Suppressor macrophage treated with lipopolysaccharide for 1 hour (primary cell): ENCODE data around the gene IFIT5.
A peak's percentile ranks its signal among the peaks of the same experiment; 100 is the strongest.
"Not testable (repeated sequence)": the region's sequence is repeated elsewhere in the genome, so short reads cannot be mapped to it uniquely, and the experiment has no call there.

Experiments
- DNase-seq, 3 donors: peaks; one replicate each; pipeline ENCODE4 v3.0.0-alpha.2; 2020 to 2022

Gene IFIT5

DNA sequence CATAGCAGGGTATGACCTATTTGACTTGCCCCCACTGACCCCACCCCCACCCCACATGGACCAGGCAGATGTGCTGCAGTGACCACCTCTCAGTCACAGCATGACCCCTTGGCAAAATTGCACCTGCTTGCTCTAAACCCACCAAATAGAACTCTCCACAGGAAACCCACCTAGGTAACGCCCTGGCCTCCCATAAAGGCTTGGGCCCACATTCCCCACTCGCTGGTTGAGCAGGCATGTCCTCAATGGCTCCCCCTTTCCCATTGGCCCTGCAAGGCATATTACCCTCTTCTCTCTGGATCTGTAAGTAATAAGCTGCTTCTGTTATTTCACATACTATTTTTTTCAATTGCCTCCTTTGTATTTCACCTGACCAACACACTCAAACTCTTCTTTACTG is 19.2 kb upstream of the IFIT5 start:
- no peak for DNase-seq

- no peak for DNase-seq
These were observed 16.2 kb upstream of the IFIT5 start for GRCh38 chr10:89398003-89398749.

DNA sequence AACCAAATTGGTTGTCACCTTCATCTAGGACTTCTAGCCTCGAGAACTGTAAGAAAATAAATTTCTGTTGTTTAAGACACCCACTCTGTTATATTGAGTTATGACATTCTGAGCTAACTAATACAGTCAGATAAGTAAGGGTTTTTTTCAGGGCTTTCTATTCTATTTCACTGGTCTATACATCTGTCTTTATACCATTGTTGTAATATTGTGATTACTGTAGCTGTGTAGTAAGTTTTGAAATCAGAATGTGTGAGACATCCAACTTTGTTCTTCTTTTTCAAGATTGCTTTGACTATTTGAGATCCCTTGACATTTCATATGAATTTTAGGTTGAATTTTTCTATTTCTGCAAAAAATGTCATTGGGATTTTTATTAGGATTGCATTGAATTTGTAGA is 14.4 kb upstream of the IFIT5 start:
- peak; percentile 47 to 89 (median 48) for DNase-seq

GRCh38 chr10:89403043-89403442 is 11.3 kb upstream of the IFIT5 start:
- no peak for DNase-seq

DNA sequence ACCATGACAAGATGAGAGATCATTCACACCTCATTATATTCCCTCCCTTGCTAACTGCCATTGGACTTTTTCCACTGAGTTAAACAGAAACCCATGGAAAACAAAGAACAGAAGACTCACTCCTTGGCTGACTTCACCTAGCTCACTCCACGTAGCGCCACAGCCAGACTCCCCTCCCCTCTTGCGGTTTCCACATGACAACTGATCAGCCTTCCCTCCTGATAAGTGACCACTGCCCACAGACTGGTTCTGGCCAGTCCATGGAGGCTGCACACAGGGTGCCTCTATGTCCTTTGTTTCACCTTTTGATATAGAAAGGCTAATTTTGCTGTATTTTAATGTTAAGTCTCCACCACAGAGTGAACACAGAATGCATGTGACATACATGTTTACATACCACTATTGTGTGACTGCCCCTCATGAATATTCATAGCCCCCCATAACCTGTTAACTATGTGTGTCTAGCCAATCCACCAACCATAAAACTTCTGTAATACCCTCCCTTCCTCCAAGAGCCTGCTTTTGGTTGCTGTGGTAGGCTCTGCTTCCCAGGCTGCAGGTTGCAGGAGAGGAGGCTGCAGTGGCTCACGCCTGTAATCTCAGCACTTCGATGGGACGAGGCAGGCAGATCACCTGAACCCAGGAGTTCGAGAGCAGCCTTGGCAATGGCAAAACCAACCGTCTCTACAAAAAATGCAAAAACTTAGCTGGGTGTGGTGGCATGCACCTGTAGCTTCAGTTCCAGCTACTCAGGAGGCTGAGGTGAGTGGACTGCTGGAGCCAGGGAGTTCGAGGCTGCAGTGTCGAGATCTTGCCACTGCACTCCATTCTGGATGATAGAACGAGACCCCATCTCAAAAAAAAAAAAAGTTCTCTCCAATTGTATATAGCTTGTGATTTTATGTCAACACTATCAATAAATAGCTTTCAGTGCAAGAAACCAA is 10.0 kb upstream of the IFIT5 start:
- no peak for DNase-seq

GRCh38 chr10:89406178-89406577 is 8.2 kb upstream of the IFIT5 start:
- not testable (repeated sequence) for DNase-seq

GRCh38 chr10:89407792-89408191 is 6.6 kb upstream of the IFIT5 start:
- not testable (repeated sequence) for DNase-seq

GRCh38 chr10:89409282-89409681 is 5.1 kb upstream of the IFIT5 start:
- DNase-seq, result not testable (repeated sequence)

DNA sequence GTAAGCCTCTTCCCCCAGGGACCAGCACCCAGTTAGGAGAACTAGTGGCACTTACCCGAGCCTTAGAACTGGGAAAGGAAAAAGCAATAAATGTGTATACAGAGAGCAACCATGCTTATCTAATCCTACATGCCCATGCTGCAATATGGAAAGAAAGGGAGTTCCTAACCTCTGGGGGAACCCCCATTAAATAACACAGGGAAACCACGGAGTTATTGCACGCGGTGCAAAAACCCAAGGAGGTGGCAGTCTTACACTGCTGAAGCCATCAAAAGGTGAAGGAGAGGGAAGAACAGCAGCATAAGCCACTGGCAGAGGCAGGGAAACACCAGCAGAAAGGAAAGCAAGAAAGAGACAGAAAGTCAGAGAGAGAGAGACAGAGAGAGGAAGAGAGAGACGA is 3.8 kb upstream of the IFIT5 start:
- DNase-seq, result peak; percentile 76 to 88 (median 80)

DNA sequence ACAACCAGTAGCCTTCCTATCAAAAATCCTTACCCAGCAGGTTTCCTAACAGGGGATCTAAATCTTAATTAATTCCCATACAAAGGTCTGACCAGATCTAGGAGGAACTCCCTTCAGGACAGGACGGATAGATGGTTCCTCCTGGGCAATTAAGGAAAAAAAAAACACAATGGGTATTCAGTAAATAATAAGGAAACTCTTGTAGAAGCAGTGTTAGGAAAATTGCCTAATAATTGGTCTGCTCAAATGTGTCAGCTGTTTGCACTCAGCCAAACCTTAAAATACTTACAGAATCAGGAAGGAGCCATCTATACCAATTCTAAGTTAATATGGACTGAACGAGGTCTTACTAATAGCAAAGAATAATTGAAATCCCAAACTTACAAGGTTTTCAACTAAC is 3.2 kb upstream of the IFIT5 start:
- DNase-seq, result peak in 2 of 3 donors; percentile 51 to 66

- DNase-seq, result peak in 2 of 3 donors; percentile 46 to 61
These were observed 2.1 kb upstream of the IFIT5 start for GRCh38 chr10:89412276-89412675.

DNA sequence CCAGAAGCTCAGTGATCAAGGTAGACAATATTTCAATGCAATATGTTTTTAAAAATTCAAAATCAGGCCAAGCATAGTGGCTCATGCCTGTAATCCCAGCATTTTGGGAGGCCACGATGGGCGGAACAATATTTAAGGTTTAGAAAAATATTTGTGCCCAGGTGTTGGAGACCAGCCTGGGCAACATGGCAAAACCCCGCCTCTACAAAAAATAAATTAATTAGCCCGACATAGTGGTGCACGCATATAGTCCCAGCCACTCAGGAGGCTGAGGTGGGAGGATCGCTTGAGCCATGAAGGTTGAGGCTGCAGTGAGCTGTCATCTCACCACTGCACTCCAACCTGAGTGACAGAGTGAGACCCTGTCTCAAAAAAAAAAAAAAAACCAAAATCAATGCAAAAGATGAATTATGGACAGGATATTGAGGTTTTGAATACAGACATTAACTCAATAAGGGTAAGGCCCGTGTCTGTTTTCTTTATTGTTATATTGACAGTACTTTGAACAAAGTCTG is 913 bp upstream of the IFIT5 start:
- DNase-seq, result no peak

DNA sequence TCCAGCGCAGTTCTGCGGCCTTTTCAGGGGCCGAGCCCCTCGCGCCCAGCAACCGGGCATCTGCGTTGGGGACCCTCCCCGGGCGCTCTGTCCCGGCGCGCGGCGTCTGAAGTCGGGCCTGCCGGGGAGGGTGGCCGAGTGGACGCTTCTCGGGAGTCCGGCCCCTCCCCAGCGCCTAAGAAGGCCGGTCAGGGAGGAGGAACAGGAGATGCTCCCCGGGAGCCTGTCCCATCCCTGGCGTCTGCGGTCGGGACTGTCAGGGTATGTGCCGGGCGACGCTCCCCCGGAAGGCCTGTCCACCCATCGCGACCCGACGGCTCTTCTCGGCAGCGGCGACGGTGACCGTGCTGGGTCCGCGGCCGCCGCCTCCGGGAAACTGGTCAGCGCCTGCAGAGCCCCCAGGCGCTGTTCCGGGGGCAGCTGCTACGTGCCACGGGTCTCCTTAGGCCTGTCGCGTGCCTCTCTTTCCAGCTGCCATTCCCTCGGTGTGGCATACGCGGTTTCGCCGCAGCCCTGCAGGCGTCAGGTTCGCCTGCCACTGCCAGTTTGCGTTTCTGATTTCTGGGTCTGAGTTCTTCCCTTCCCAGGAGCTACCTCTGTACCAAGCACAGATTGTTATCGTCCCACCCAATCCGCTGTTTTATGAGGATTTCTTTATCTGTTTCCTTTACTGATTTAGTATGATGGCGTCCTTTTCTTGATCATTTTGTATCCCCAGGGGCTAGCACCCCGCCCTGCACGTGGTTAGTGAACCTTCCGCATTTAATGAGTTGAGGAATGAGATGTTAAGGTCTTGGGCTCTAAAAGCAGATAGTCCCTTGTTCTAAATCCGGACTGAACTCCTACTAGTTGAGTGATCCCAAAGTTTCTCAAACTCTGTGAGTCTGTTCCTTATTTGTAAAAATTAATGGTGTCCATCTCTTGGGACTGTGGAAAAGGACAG is 782 bp downstream of the IFIT5 start:
- DNase-seq, result peak; percentile 55 to 75 (median 58)

DNA sequence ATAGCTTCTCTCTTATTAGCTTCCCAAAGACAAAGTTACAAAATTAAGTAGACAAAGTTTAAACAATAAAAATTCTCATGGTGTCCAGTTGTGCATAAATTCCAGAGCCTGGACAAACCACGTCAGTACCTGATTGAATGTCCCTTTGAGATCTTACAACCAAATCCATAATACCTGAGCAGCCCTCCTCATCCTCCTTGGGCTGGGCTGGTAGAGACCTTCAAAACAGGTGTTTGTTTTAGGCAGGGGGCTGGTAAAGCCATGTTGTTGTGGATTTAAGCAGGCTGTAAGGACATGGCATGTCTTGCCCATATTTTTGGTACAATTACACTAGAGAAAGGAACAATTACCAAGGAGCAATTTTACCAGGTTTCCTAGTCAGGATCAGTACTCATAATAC is 2.1 kb downstream of the IFIT5 start:
- DNase-seq, result no peak

DNA sequence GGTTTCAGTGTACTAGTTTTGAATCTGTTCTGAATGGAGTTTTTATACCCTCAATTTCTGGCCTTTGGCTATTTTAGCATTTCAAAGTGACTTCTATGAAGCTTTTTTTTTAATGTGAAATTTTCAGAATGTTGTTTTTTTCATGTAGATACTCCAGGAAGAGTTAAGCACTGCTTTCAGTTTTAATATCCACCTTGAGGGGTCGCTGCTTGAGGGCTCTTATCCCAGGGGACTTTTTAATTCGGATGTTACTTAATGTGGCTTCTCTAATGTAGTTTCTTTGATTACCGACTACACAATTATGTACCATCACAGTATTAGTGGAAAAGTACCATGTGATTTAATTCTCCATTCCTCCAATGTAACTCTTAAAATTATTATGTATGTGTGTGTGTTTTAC is 5.2 kb downstream of the IFIT5 start:
- peak in 1 of 3 donors; percentile 43 for DNase-seq

GRCh38 chr10:89421018-89421476 is 6.7 kb downstream of the IFIT5 start:
- DNase-seq, result no peak

DNA sequence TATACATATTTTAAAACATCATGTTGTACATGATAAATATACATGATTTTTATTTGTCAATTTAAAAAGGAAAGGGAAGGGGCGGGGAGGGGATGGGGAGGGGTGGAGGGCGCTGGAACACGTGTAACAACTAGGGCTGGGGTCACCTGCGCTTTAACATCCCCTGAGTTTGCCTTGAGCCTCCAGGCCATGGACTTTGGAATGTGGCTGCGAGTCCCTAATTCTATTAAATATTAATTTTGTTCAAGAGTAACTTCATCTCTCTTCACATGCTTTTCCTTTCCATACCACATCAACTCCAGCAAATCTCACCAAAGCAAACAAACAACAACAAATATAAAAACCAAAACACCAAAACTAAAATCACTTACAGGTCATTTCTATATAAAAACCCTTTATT is 10.6 kb downstream of the IFIT5 start:
- DNase-seq, result no peak

DNA sequence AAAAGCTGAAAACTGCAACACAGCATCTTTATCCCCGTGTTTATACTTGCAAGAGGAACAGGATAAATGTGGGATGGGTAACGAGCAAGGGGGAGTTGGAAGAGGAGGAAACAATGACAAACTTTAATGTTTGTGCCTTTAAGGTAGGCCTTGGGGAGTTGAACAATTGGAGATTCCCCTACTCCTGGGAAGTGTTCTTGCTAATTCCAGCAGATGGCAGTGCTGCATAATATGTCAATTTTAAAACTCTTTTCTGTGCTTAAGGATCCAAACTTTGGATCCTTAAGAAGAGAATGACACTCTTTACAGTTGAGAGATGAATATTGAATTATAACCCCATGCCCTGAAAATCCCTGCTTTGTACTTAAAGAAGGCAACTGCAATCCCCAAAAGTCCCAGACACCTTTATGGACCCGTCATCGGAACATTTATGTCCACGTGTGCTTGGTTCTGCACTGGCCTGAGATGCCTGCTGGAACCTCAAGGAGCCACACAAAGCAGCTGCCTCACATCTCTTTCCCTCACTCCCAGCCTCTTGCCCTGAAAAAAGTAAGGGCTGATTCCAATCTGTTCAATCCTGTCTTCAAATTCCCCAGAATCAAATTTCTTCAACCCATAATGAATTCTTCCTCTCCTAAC is 12.0 kb downstream of the IFIT5 start:
- peak; percentile 60 to 79 (median 73) for DNase-seq

GRCh38 chr10:89427629-89428028 is 13.3 kb downstream of the IFIT5 start:
- DNase-seq, result no peak

DNA sequence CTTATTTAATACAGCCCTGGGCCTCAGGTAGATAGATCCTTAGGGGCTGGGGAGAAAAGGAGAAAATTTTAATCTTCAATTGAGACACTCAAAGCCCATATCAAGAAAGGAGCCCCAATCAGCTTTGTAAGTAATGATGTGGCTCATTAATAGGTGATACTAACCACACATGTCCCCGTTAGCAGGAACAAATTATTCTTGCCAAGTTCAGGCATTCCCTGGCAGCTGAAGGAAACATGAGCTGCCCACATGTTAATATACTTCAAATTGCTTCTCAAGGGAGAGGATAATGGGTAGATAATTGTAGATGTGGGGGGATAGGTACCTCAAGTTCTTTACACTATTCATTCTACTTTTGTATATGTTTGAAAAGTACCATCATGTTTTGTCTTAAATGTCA is 14.5 kb downstream of the IFIT5 start:
- DNase-seq, result no peak

GRCh38 chr10:89431977-89432376 is 17.6 kb downstream of the IFIT5 start:
- DNase-seq, result no peak

- DNase-seq, result no peak
These were observed 24.2 kb downstream of the IFIT5 start for GRCh38 chr10:89438525-89438924.
